Activated naive CD8-positive, alpha-beta T cell treated with anti-CD3 and anti-CD28 coated beads, Interleukin-2, amount 50 U/mL, for 24 hours (primary cell): ENCODE data around the gene C12orf75.

Experiments
- ATAC-seq: fragments of 150-1000 bp; cut with Tn5 transposase; one replicate; pipeline ENCODE4 v1.10.0; 2021
- DNase-seq: peaks from one replicate; pipeline ENCODE4 v3.0.0; 2021
- H3K27ac Mint-ChIP-seq: one replicate; pipeline ENCODE4 v1.8.0; 2021; ENCODE audit warnings: mild to moderate bottlenecking, mixed read lengths
- H3K27me3 Mint-ChIP-seq: one replicate; pipeline ENCODE4 v1.8.0; 2021; ENCODE audit warnings: mixed read lengths
- H3K36me3 Mint-ChIP-seq: one replicate; pipeline ENCODE4 v1.8.0; 2021; ENCODE audit warnings: low read depth, mixed read lengths
- H3K4me1 Mint-ChIP-seq: one replicate; pipeline ENCODE4 v1.8.0; 2021; ENCODE audit warnings: mixed read lengths
- H3K4me3 Mint-ChIP-seq: one replicate; pipeline ENCODE4 v1.8.0; 2021; ENCODE audit warnings: mild to moderate bottlenecking, moderate library complexity, mixed read lengths
- H3K9me3 Mint-ChIP-seq: one replicate; pipeline ENCODE4 v1.8.0; 2021; ENCODE audit warnings: mixed read lengths

The C12orf75 gene

GRCh38 chr12:105330283-105330930 is at the start of gene C12orf75:
Gene C12orf75 (plus strand): TSS chr12:105330691. CDS start chr12:105330892, 201 bp downstream.
- Mint-ChIP-seq H3K4me3 (peak within 1 kb of the TSS; percentile 81), H3K9me3 (no peaks in the 10 kb centered on the region), H3K27ac (peak within 1 kb of the TSS; percentile 61), H3K36me3 (no peaks in the 10 kb centered on the region), H3K27me3 (no peaks in the 10 kb centered on the region), H3K4me1 (peaks cover 56% of the 10 kb centered on the region)
- peak; percentile 89 for DNase-seq
- peak; percentile 93 for ATAC-seq

- Mint-ChIP-seq H3K9me3 (no peaks in the 10 kb centered on the region), H3K27me3 (peaks cover 6% of the 10 kb centered on the region), H3K4me1 (no peaks in the 10 kb centered on the region), H3K4me3 (no peak overlapping the region), H3K27ac (no peak overlapping the region), H3K36me3 (no peaks in the 10 kb centered on the region)
- no peak for DNase-seq
- ATAC-seq = no peak
Measured at GRCh38 chr12:105280966-105281693, 49.4 kb upstream of the C12orf75 start.

GRCh38 chr12:105281694-105282049 is 48.8 kb upstream of the C12orf75 start:
- no peak overlapping the region for H3K27ac Mint-ChIP-seq
- H3K4me3 Mint-ChIP-seq = no peak overlapping the region
- no peaks in the 10 kb centered on the region for H3K9me3 Mint-ChIP-seq
- DNase-seq (no peak), ATAC-seq (no peak)
- no peaks in the 10 kb centered on the region for H3K4me1 Mint-ChIP-seq
- H3K27me3 Mint-ChIP-seq = peaks cover 8% of the 10 kb centered on the region
- no peaks in the 10 kb centered on the region for H3K36me3 Mint-ChIP-seq

GRCh38 chr12:105285378-105285777 is 45.1 kb upstream of the C12orf75 start:
- no peak for ATAC-seq
- Mint-ChIP-seq H3K4me3 (no peak overlapping the region), H3K27ac (no peak overlapping the region), H3K36me3 (no peaks in the 10 kb centered on the region), H3K4me1 (no peaks in the 10 kb centered on the region), H3K27me3 (peaks cover 9% of the 10 kb centered on the region), H3K9me3 (no peaks in the 10 kb centered on the region)
- DNase-seq = no peak

GRCh38 chr12:105287408-105287807 is 43.1 kb upstream of the C12orf75 start:
- ATAC-seq (no peak), DNase-seq (no peak)
- H3K27me3 Mint-ChIP-seq = peaks cover 9% of the 10 kb centered on the region
- no peaks in the 10 kb centered on the region for H3K4me1 Mint-ChIP-seq
- no peaks in the 10 kb centered on the region for H3K9me3 Mint-ChIP-seq
- no peak overlapping the region for H3K4me3 Mint-ChIP-seq
- H3K36me3 Mint-ChIP-seq = no peaks in the 10 kb centered on the region
- H3K27ac Mint-ChIP-seq = no peak overlapping the region

- ATAC-seq (no peak), DNase-seq (no peak)
- Mint-ChIP-seq H3K27me3 (peaks cover 9% of the 10 kb centered on the region), H3K4me3 (no peak overlapping the region), H3K9me3 (no peaks in the 10 kb centered on the region), H3K4me1 (no peaks in the 10 kb centered on the region), H3K36me3 (no peaks in the 10 kb centered on the region), H3K27ac (no peak overlapping the region)
Measured at GRCh38 chr12:105288311-105288996, 42.0 kb upstream of the C12orf75 start.

GRCh38 chr12:105289114-105289904 is 41.2 kb upstream of the C12orf75 start:
- Mint-ChIP-seq H3K4me1 (no peaks in the 10 kb centered on the region), H3K27me3 (peaks cover 7% of the 10 kb centered on the region), H3K9me3 (no peaks in the 10 kb centered on the region), H3K27ac (no peak overlapping the region), H3K36me3 (no peaks in the 10 kb centered on the region), H3K4me3 (no peak overlapping the region)
- no peak for DNase-seq
- no peak for ATAC-seq

GRCh38 chr12:105291531-105291930 is 39.0 kb upstream of the C12orf75 start:
- H3K4me1 Mint-ChIP-seq = no peaks in the 10 kb centered on the region
- DNase-seq (no peak), ATAC-seq (no peak)
- H3K9me3 Mint-ChIP-seq = no peaks in the 10 kb centered on the region
- no peak overlapping the region for H3K4me3 Mint-ChIP-seq
- peaks cover 2% of the 10 kb centered on the region for H3K27me3 Mint-ChIP-seq
- H3K36me3 Mint-ChIP-seq = no peaks in the 10 kb centered on the region
- H3K27ac Mint-ChIP-seq = no peak overlapping the region

GRCh38 chr12:105292705-105293104 is 37.8 kb upstream of the C12orf75 start:
- Mint-ChIP-seq H3K27me3 (no peaks in the 10 kb centered on the region), H3K27ac (no peak overlapping the region), H3K36me3 (peaks cover 2% of the 10 kb centered on the region), H3K4me1 (no peaks in the 10 kb centered on the region), H3K9me3 (peaks cover 2% of the 10 kb centered on the region), H3K4me3 (no peak overlapping the region)
- no peak for ATAC-seq
- DNase-seq = no peak

GRCh38 chr12:105293187-105293586 is 37.3 kb upstream of the C12orf75 start:
- Mint-ChIP-seq H3K4me3 (no peak overlapping the region), H3K27me3 (no peaks in the 10 kb centered on the region), H3K4me1 (no peaks in the 10 kb centered on the region), H3K27ac (no peak overlapping the region), H3K36me3 (peaks cover 4% of the 10 kb centered on the region), H3K9me3 (peaks cover 7% of the 10 kb centered on the region)
- ATAC-seq (no peak), DNase-seq (no peak)

- H3K36me3 Mint-ChIP-seq = peaks cover 6% of the 10 kb centered on the region
- H3K4me3 Mint-ChIP-seq = no peak overlapping the region
- H3K9me3 Mint-ChIP-seq = peaks cover 10% of the 10 kb centered on the region
- DNase-seq = no peak
- no peaks in the 10 kb centered on the region for H3K27me3 Mint-ChIP-seq
- no peak for ATAC-seq
- no peaks in the 10 kb centered on the region for H3K4me1 Mint-ChIP-seq
- H3K27ac Mint-ChIP-seq = no peak overlapping the region
Measured at GRCh38 chr12:105294161-105294560, 36.3 kb upstream of the C12orf75 start.

GRCh38 chr12:105294886-105295479 is 35.5 kb upstream of the C12orf75 start:
- ATAC-seq (no peak), DNase-seq (no peak)
- Mint-ChIP-seq H3K4me1 (no peaks in the 10 kb centered on the region), H3K27me3 (no peaks in the 10 kb centered on the region), H3K9me3 (peaks cover 17% of the 10 kb centered on the region), H3K27ac (no peak overlapping the region), H3K4me3 (no peak overlapping the region), H3K36me3 (peaks cover 6% of the 10 kb centered on the region)

GRCh38 chr12:105296116-105297089 is 34.1 kb upstream of the C12orf75 start:
- no peak overlapping the region for H3K27ac Mint-ChIP-seq
- no peak overlapping the region for H3K4me3 Mint-ChIP-seq
- ATAC-seq (no peak), DNase-seq (no peak)
- no peaks in the 10 kb centered on the region for H3K4me1 Mint-ChIP-seq
- H3K27me3 Mint-ChIP-seq = no peaks in the 10 kb centered on the region
- H3K36me3 Mint-ChIP-seq = peaks cover 6% of the 10 kb centered on the region
- peaks cover 28% of the 10 kb centered on the region for H3K9me3 Mint-ChIP-seq
